Ovary (tissue), 3 donors: ENCODE measurements around the gene TMX4.

ENCODE experiments used
- POLR2A ChIP-seq: fragments of 450-650 bp; IDR thresholded peaks from one replicate; pipeline ENCODE4 v1.6.1; 2017; ENCODE audit warnings: antibody characterized with exemption, mild to moderate bottlenecking, moderate library complexity
- TF ChIP-seq, protein P1 (sequence below), 3 donors: fragments of 450-650 bp in 2 of 3; fragments of 200-600 bp in 1 of 3; IDR thresholded peaks; one replicate each; pipeline versions ENCODE4 v1.5.1 to v1.8.0; 2016 to 2022; ENCODE audit warnings: antibody characterized with exemption in 3 of 3, mild to moderate bottlenecking in 1 of 3
- donor health status: DM: no; HTN: no; CAD: no.

GRCh38 chr20:8005033-8005432 lies 14.5 kb downstream of the TMX4 start:
- TF ChIP-seq, protein P1, sequence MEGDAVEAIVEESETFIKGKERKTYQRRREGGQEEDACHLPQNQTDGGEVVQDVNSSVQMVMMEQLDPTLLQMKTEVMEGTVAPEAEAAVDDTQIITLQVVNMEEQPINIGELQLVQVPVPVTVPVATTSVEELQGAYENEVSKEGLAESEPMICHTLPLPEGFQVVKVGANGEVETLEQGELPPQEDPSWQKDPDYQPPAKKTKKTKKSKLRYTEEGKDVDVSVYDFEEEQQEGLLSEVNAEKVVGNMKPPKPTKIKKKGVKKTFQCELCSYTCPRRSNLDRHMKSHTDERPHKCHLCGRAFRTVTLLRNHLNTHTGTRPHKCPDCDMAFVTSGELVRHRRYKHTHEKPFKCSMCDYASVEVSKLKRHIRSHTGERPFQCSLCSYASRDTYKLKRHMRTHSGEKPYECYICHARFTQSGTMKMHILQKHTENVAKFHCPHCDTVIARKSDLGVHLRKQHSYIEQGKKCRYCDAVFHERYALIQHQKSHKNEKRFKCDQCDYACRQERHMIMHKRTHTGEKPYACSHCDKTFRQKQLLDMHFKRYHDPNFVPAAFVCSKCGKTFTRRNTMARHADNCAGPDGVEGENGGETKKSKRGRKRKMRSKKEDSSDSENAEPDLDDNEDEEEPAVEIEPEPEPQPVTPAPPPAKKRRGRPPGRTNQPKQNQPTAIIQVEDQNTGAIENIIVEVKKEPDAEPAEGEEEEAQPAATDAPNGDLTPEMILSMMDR (IDR thresholded peaks at IDR 0.05): no peak
- TF ChIP-seq POLR2A: no peak
